ENCODE data around the gene DPEP1.

- no peak for TF ChIP-seq CTCF (IDR thresholded peaks at IDR 0.05; ENCODE audit: low read depth, low read length)
- TF ChIP-seq EZH2phosphoT487 (IDR thresholded peaks at IDR 0.05; ENCODE audit: low read depth): no peak
Measured at GRCh38 chr16:89565256-89565505, 48.3 kb upstream of the DPEP1 start.
